CD4-positive, alpha-beta T cell treated with Interleukin-4 for 1 hour (primary cell): ENCODE results near the gene C1orf53.
"Not testable (repeated sequence)": the region's sequence is repeated elsewhere in the genome, so short reads cannot be mapped to it uniquely, and the experiment has no call there.

Experiments
- DNase-seq, 2 donors: peaks; one replicate each; pipeline ENCODE4 v3.0.0-alpha.2; 2020 to 2022

Gene C1orf53

DNA sequence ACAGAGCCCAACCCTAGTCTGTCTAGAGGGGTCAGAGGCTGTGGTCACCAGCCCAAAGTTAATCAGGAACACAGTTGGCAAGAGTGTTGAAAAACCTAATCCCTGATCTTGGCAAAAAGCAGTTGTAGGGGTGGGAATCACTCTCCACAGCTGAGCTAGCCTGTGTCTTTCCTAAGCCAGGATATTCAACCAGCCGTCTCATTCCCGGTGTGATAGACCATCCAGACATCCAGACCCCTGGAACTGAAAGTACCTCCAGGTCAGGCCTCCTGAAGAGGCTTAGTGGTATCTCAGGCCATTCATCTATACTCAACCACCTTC is 19.6 kb downstream of the C1orf53 start:
- DNase-seq = no peak

GRCh38 chr1:197923038-197923437 is 20.6 kb downstream of the C1orf53 start:
- DNase-seq = no peak

GRCh38 chr1:197924516-197925123 is 22.2 kb downstream of the C1orf53 start:
- peak; percentile 38 to 51 for DNase-seq

GRCh38 chr1:197927908-197928665 is 25.7 kb downstream of the C1orf53 start:
- no peak for DNase-seq

- DNase-seq = no peak
These were observed 26.5 kb downstream of the C1orf53 start for GRCh38 chr1:197928849-197929336.

- DNase-seq = no peak
These were observed 30.6 kb downstream of the C1orf53 start for GRCh38 chr1:197933016-197933415.

- DNase-seq = no peak
These were observed 31.2 kb downstream of the C1orf53 start for GRCh38 chr1:197933647-197934046.

GRCh38 chr1:197937381-197937780 is 35.0 kb downstream of the C1orf53 start:
- no peak for DNase-seq

DNA sequence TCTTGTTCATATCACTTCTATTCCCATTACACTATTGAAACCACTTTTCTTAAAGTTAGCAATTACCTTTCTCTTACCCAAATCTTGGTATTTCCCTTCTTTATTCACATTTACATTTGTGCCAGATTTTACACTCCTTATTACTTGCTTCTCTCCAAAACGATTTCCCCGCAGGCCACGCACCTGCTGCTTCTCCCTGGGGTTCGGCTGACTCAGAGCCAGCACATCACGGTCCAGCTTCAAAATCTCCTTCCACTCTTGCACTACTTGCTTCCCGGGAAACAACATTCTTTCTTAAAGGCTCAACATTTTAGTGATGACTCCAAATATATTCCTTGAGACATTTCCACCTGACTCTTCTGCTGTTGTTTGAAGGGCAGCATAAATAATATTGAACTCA is 35.5 kb downstream of the C1orf53 start:
- DNase-seq = no peak

DNA sequence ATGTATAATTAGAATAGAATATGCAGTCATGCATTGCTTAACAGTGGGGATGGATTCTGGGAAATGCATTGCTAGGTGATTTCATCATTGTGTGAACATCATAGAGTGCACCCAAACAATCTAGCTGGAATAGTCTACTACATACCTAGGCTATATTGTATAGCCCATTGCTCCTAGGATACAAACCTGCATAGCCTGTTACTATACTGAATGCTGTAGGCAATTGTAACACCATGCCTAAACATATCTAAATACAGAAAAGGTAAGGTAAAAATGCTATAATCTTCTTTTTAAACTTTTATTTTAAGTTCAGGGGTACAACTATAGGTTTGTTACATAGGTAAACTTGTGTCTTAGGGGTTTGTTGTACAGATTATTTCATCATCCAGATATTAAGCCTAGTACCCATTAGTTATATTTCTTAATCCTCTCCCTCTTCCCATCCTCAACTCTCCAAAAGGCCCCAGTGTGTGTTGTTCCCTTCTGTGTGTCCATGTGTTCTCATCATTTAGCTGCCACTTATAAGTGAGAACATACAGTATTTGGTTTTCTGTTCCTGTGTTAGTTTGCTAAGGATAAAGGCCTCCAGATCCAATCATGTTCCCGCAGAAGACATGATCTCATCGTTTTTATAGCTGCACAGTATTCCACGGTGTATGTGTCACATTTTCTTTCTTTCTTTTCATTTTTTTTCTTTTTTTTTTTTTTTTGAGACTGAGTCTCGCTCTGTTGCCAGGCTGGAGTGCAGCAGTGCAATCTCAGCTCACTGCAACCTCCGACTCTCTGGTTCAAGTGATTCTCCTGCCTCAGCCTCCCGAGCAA is 36.9 kb downstream of the C1orf53 start:
- not testable (repeated sequence) for DNase-seq

- no peak for DNase-seq
These were observed 39.6 kb downstream of the C1orf53 start for GRCh38 chr1:197942042-197942441.

DNA sequence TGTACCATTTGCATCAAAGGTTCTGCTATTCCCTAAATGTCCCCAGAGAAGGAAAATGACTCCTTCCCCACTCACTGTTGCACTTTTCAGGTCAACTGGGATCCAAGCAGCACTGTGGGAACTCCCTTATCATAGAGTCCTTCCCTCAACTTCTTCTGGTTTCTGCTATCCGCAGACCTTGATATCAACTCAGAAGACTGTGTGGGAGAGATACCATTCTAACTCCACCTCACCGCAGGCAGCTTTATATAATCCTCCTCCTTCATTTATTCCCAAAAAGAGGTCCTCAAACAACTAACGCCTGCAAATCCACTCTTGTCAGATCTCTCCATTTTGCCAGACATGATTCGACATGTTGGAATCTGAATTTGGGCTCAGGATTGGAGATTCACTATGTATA is 42.1 kb downstream of the C1orf53 start:
- DNase-seq = no peak

- peak in 1 of 2 donors; percentile 46 for DNase-seq
These were observed 46.8 kb downstream of the C1orf53 start for GRCh38 chr1:197948926-197949899.

DNA sequence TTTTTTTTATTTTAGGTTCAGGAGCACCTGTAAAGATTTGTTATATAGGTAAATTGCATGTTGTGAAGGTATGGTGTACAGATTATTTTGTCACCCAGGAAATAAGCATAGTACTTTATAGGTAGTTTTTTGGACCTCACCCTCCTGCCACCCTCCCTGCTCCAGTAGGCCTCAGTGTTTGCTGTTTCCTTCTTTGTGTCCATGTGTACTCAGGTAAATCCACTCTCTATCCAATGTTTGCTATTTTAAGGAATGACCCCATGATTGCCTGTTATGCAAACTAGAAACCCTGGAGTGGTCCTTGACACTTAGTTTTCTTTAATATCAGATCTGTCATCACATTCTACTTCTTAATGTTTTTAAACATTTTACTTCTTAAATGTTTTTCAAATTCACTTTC is 48.7 kb downstream of the C1orf53 start:
- DNase-seq = no peak

- no peak for DNase-seq
These were observed 49.3 kb downstream of the C1orf53 start for GRCh38 chr1:197951617-197952175.

DNA sequence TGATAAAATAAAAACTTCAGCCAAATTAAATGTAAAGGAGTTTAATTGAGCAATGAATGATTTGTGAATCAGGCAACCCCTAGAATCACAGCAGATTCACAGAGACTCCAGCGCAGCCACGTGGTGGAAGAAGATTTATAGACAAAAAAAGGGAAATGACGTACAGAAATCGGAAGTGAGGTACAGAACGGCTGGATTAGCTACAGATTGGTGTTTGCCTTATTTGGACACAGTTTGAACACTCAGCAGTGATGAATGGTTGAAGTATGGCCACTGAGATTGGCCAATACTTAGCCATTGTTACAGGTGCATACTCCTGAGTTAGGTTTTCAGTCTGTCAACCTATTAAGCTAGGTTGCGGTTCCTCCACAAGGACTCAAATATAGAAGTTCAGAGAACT is 51.0 kb downstream of the C1orf53 start:
- DNase-seq = not testable (repeated sequence)

DNA sequence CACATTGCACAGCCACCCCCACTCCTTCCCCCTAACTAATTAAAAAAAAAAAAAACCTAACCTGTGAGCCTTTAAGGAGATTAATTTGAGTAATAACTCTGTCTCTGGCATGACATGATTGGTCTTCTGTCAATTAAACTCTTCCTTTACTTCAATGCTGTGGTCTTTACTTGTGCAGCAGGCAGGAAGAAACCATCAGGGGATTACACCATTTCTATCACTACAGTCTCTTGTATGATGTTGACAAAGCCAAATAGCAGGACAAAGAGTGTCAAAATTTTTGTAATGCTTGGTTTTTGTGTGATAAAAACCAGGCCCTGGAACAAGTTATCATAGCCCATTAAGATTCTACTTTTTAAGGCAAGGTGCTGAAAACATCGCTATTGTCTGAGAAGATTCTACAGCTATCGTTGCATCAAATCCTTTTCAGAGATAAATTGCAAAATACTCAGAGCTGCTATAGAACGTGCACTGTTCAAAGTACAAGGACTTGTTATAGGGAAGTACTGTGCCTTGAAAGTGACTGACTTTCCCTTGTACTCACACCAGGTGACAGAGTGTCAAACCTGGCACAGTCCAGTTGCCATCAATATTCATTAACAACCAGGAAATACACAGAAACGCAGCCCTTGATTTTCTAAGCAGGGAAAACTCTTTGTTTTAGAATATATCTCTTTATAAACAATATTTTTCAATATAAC is 52.4 kb downstream of the C1orf53 start:
- DNase-seq = no peak

DNA sequence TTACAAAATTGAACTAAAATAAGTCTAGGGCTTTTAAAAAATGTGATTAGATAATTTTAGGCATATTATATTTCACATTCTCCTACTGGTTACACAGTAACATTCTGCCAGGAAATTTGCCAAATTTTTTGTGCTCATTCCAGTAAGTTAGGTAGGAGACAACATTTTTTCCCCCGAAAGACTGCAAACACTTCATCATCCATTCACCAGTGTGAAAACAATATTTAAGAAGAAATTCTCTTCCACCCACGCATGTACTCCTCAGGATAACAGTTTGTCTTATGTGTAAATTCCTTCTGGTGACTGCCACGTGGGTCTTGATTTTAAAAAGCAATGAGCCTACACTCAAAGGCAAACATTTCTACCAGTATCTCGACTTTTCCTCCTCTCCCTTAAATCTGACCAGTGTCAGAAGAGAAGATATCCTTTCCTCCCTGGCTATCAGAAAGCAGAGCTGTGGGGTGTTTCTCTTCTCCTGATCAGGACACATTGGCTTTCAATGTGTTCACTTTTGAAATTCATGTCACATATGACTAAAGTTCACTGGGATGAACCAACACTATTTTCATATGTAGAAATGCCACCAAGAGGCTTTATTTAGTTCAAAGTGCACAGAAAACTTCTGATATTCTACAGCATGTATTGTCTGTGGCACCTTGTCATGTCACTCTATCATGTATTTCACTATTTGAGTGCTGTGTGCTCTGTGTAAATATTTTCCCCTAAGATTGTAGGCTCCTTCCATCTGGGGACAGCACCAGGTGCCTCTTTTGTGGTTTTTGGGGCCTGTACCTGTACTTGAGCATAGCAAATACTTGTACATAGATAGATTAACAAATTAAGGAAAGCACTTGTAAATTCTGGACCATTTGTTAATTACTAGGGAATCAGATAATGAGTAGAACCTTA is 53.3 kb downstream of the C1orf53 start:
- no peak for DNase-seq
